GM18519 (cell line): ENCODE results near the gene FUOM.
A peak's percentile ranks its signal among the peaks of the same experiment; 100 is the strongest.
"Not testable (repeated sequence)": the region's sequence is repeated elsewhere in the genome, so short reads cannot be mapped to it uniquely, and the experiment has no call there.

Source experiments
- ATAC-seq: cut with Tn5 transposase; IDR thresholded peaks from one replicate; pipeline ENCODE4 v1.9.1; 2021; ENCODE audit warnings: mild to moderate bottlenecking, moderate library complexity; ENCODE audit not compliant: unreplicated experiment, low FRiP score

Gene FUOM

GRCh38 chr10:133336118-133336576 is 21.7 kb downstream of the FUOM start:
- no peak for ATAC-seq

- no peak for ATAC-seq
Measured at GRCh38 chr10:133335246-133336117, 22.3 kb downstream of the FUOM start.

GRCh38 chr10:133334503-133335245 is 23.1 kb downstream of the FUOM start:
- ATAC-seq, result no peak

- ATAC-seq, result no peak
Measured at GRCh38 chr10:133332936-133333699, 24.7 kb downstream of the FUOM start.

GRCh38 chr10:133329491-133330202 is 28.2 kb downstream of the FUOM start:
- peak; percentile 78 for ATAC-seq

- no peak for ATAC-seq
Measured at GRCh38 chr10:133328358-133329343, 29.2 kb downstream of the FUOM start.

GRCh38 chr10:133327651-133328357 is 30.0 kb downstream of the FUOM start:
- no peak for ATAC-seq

GRCh38 chr10:133326745-133327650 is 30.8 kb downstream of the FUOM start:
- ATAC-seq, result no peak

GRCh38 chr10:133326223-133326551 is 31.6 kb downstream of the FUOM start:
- no peak for ATAC-seq

- ATAC-seq, result no peak
Measured at GRCh38 chr10:133325440-133326222, 32.2 kb downstream of the FUOM start.

- no peak for ATAC-seq
Measured at GRCh38 chr10:133324857-133325260, 33.0 kb downstream of the FUOM start.

- ATAC-seq, result no peak
Measured at GRCh38 chr10:133324198-133324792, 33.5 kb downstream of the FUOM start.

GRCh38 chr10:133322064-133322709 is 35.6 kb downstream of the FUOM start:
- ATAC-seq, result not testable (repeated sequence)

- ATAC-seq, result not testable (repeated sequence)
Measured at GRCh38 chr10:133320852-133321422, 36.9 kb downstream of the FUOM start.

GRCh38 chr10:133318494-133319127 is 39.2 kb downstream of the FUOM start:
- ATAC-seq, result peak; percentile 42
